GM12864 (cell line): ENCODE measurements around the gene JAK2.

Source experiments
- DNase-seq: peaks from one replicate; pipeline ENCODE4 v3.0.0-alpha.2; 2011; ENCODE audit warnings: low read depth
- H3K4me3 ChIP-seq: 2 replicates; pipeline ENCODE4 v1.5.1; 2011; ENCODE audit warnings: mild to moderate bottlenecking, low read depth, low read length, control low read depth
- CTCF ChIP-seq: IDR thresholded peaks from 2 replicates; pipeline ENCODE4 v1.5.1; 2011; ENCODE audit warnings: low read depth, mild to moderate bottlenecking, moderate library complexity, low read length, control low read depth, inconsistent platforms; ENCODE audit errors: missing control alignments

JAK2 gene

GRCh38 chr9:5111696-5112095 lies 126.6 kb downstream of the JAK2 start:
- TF ChIP-seq CTCF = no peak
- no peak overlapping the region for H3K4me3 ChIP-seq
- no peak for DNase-seq

GRCh38 chr9:5112109-5112592 lies 127.1 kb downstream of the JAK2 start:
- no peak for DNase-seq

GRCh38 chr9:5112646-5113045 lies 127.6 kb downstream of the JAK2 start:
- no peak for DNase-seq
- H3K4me3 ChIP-seq = no peak overlapping the region
- TF ChIP-seq CTCF = no peak

More at GRCh38 chr9:5112109-5112592, 127.1 kb downstream of the JAK2 start:
- H3K4me3 ChIP-seq = no peak overlapping the region
- TF ChIP-seq CTCF = no peak

- no peak for TF ChIP-seq CTCF
- DNase-seq = no peak
- no peak overlapping the region for H3K4me3 ChIP-seq
These were observed 128.5 kb downstream of the JAK2 start for GRCh38 chr9:5113523-5113922.

GRCh38 chr9:5113994-5114748 lies 129.1 kb downstream of the JAK2 start:
- TF ChIP-seq CTCF = no peak
- H3K4me3 ChIP-seq = no peak overlapping the region
- no peak for DNase-seq

GRCh38 chr9:5122116-5122515 lies 137.0 kb downstream of the JAK2 start:
- no peak for DNase-seq
- no peak for TF ChIP-seq CTCF
- H3K4me3 ChIP-seq = no peak overlapping the region

- no peak for DNase-seq
- no peak overlapping the region for H3K4me3 ChIP-seq
- no peak for TF ChIP-seq CTCF
These were observed 137.4 kb downstream of the JAK2 start for GRCh38 chr9:5122516-5122915.
